GM13976 (cell line): ENCODE data around the gene MPZL1.
"Not testable (repeated sequence)": the region's sequence is repeated elsewhere in the genome, so short reads cannot be mapped to it uniquely, and the experiment has no call there.

Experiments
- DNase-seq: peaks from one replicate; pipeline ENCODE4 v3.0.0; 2012; ENCODE audit warnings: low spot score
- in situ Hi-C: fragments of 300-500 bp; cut with MboI; formaldehyde crosslinking; loops from one replicate; pipeline ENCODE4 v1.12.0; 2022; ENCODE audit warnings: low sequenced_read_pairs, mixed read lengths, inconsistent platforms; ENCODE audit not compliant: unreplicated experiment
- TF ChIP-seq, protein P1 (sequence below): IDR thresholded peaks from 2 replicates; pipeline ENCODE4 v1.5.1; 2012; ENCODE audit warnings: borderline replicate concordance, mild to moderate bottlenecking; ENCODE audit not compliant: insufficient read depth; ENCODE audit errors: extremely low read depth, missing control alignments, control extremely low read depth

MPZL1 gene

DNA sequence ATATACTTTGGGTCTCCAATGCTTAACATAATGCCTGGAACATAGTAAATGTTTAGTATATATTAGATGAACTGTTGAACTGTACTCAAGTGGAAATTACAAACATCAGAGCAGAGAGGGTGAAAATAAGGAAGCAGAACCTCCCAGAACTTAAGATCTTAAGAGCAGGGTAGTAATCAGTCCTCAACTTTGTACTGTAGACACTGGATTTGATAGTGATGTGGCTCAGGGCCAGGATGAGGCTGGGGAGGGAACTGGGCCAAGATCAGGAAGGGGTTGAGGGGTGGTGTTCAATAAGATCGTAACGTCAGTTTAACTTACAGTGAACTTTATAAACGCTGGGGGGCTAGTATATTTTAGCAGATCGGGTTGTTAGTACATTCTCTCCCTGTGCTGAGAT is 15.4 kb downstream of the MPZL1 start:
- DNase-seq, result no peak
- TF ChIP-seq, protein P1, sequence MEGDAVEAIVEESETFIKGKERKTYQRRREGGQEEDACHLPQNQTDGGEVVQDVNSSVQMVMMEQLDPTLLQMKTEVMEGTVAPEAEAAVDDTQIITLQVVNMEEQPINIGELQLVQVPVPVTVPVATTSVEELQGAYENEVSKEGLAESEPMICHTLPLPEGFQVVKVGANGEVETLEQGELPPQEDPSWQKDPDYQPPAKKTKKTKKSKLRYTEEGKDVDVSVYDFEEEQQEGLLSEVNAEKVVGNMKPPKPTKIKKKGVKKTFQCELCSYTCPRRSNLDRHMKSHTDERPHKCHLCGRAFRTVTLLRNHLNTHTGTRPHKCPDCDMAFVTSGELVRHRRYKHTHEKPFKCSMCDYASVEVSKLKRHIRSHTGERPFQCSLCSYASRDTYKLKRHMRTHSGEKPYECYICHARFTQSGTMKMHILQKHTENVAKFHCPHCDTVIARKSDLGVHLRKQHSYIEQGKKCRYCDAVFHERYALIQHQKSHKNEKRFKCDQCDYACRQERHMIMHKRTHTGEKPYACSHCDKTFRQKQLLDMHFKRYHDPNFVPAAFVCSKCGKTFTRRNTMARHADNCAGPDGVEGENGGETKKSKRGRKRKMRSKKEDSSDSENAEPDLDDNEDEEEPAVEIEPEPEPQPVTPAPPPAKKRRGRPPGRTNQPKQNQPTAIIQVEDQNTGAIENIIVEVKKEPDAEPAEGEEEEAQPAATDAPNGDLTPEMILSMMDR, result no peak
- in situ Hi-C loops, result no loop called here

DNA sequence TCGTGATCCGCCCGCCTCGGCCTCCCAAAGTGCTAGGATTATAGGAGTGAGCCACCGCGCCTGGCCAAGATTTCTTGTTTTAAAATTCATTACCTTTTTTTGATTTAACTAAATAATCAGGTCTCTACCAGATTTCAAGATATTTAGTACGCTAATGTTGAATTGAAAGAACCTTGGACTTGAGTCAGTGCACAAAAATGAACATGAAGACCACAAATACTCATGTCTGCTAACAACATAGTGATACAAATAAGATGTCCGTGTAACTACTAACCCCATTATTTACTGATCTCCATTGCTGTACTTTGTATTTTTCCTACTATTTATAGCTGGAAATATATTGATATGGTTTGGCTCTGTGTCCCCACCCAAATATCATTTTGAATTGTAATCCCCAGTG is 16.4 kb downstream of the MPZL1 start:
- in situ Hi-C loops, result no loop called here
- no peak for DNase-seq
- TF ChIP-seq, protein P1, result no peak

DNA sequence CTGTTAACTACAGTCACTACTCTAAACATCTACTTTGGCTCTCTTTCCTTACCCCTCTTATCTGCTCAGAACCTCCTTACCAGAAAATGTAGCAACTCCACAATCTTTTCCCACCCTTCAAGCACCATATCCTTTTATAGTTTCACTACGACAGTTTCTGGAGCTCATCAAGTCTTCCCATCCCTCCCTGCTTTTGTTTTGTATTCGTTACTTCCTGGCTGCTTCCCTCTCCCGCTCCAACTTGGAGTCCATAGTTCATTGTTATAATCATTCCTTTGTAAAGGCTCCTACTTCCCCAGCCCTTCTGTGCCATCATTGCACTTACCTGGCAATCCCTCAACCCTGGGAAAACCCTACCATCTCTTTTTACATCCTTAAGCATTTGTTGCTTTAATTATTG is 18.0 kb downstream of the MPZL1 start:
- in situ Hi-C loops, result no loop called here
- TF ChIP-seq, protein P1, result no peak
- no peak for DNase-seq

DNA sequence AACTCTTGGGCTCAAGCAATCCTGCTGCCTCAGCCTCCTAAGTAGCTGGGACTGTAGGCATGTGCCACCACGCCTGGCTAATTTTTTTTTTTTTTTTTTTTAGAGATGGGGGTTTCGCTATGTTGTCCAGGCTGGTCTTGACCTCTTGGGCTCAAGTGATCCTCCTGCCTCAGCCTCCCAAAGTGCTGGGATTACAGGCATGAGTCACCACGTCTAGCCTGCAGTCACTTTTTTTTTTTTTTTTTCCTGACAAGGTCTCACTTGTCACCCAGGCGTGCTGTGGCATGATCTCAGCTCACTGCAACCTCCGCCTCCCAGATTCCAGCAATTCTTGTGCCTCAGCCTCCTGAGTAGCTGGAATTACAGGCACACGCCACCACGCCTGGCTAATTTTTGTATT is 19.3 kb downstream of the MPZL1 start:
- DNase-seq, in situ Hi-C loops: not testable (repeated sequence)

DNA sequence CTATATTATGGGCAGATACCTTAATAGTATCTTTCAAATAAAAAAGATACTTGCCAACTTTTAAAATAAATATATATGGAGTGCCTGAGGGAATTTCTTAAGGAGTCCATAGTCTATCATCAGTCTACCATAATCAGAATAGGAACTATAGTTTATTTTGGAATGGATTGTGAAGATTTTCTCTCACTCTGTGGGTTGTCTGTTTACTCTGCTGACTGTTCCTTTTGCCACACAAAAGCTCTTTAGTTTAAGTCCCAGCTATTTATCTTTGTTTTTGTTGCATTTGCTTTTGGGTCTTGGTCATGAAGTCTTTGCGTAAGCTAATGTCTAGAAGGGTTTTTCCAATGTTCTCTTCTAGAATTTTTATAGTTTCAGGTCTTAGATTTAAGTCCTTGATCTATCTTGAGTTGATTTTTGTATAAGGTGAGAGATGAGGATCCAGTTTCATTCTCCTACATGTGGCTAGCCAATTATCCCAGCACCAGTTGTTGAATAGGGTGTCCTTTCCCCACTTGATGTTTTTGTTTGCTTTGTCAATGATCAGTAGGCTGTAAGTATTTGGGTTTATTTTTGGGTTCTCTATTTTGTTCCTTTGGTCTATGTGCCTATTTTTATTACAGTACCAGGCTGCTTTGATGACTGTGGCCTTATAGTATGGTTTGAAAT is 20.7 kb downstream of the MPZL1 start:
- DNase-seq, in situ Hi-C loops: not testable (repeated sequence)

DNA sequence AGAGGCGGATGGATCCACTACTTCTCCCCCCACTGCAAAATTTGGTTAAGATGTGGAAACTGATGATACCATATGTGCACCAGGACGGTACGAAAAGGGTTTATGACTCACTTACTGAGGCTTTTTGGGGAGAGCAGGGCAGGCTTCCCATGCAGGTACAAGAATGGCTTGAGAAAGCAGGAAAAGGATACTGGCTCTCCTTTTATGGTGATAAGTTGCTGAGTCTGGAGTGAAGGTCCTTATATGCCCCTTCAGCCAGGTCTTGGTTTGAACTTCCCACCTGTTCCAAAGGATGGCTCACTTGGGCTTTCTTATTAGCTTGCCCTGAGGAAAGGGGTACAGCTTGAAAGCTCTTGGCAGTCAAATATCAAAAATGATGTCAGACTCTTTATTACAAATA is 23.1 kb downstream of the MPZL1 start:
- DNase-seq, result no peak
- in situ Hi-C loops, result no loop called here

DNA sequence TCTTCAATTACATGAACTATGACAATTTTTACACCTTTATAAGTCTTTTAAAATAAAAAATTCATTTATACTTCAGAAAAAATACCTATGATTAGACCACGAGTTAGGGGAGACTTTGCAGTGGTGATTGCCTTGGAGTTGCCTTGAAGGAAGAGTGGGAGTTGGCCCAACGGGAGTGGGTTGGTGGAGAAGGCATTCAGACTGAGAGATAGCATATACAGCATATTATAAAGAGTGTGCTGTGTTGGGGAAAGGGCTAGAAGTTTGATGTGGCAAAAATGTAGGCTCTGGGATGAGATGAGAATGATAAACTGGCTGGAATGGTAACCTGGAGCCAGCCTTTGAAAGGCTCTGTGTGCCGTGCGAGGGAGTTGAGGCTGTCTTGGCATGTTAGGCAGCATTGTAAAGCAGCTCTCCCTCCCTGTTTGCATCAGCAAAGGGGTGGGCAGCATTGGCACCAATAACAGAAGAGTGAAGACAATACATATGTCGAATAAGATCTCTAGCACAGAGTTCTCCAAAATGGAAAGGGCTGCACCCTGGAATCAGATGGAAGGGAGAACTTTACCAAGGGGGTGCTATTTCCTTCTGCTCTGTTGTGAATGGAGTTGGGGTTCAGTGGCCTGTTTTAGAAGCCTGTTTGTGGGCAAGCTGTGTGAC is 24.4 kb downstream of the MPZL1 start:
- in situ Hi-C loops, result no loop called here
- no peak for DNase-seq
- TF ChIP-seq, protein P1, result no peak

More for the DNA sequence above, 23.1 kb downstream of the MPZL1 start:
- TF ChIP-seq, protein P1, result no peak
